Activated CD8-positive, alpha-beta memory T cell treated with anti-CD3 and anti-CD28 coated beads for 48 hours (primary cell): ENCODE data around the gene EEF2K.
"Not testable (repeated sequence)": the region's sequence is repeated elsewhere in the genome, so short reads cannot be mapped to it uniquely, and the experiment has no call there.

ENCODE experiments used
- DNase-seq, 3 experiments: peaks; one replicate each; pipeline ENCODE4 v3.0.0-alpha.2; 2020; ENCODE audit warnings: low read depth in 2 of 3, low spot score in 2 of 3

Gene EEF2K

DNA sequence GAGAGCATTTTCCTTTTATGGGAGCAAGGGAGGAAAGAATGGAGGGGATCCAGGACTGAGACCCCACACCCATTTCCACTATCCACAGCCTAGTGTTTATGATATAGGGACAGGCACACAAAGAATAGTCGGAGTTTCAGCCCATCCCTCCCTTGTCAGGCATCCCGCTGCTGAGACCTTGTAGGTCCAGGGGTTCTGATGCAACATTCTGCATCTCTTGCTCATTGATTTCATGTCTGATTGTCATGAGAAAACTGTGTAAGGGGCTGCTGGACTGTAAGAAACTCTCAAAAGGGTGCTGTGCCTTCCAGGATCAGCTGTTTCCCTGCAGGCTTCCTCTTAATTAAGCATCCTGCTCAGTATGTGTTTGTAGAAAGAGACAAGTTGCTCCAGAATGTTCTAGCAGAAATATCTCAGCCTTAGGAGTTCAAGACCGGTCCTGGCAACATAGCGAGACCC lies 85.8 kb downstream of the EEF2K start:
- DNase-seq, result no peak

DNA sequence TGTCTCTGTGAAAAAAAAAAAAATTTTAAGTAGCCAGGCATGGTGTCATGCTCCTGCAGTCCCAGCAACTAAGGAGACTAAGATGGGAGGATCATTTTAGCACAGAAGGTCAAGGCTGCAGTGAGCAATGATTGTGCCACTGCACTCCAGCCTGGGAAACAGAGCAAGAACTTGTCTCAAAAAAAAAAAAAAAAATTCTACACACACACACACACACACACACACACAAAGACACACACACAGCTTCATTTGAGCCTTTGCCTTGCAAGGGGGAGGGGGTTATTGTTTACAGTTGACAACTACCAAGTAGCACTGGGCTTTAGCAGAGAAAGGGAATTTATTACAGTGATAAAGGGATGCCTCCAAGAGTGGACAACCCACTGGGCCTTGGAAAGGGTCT lies 86.2 kb downstream of the EEF2K start:
- DNase-seq, result no peak

DNA sequence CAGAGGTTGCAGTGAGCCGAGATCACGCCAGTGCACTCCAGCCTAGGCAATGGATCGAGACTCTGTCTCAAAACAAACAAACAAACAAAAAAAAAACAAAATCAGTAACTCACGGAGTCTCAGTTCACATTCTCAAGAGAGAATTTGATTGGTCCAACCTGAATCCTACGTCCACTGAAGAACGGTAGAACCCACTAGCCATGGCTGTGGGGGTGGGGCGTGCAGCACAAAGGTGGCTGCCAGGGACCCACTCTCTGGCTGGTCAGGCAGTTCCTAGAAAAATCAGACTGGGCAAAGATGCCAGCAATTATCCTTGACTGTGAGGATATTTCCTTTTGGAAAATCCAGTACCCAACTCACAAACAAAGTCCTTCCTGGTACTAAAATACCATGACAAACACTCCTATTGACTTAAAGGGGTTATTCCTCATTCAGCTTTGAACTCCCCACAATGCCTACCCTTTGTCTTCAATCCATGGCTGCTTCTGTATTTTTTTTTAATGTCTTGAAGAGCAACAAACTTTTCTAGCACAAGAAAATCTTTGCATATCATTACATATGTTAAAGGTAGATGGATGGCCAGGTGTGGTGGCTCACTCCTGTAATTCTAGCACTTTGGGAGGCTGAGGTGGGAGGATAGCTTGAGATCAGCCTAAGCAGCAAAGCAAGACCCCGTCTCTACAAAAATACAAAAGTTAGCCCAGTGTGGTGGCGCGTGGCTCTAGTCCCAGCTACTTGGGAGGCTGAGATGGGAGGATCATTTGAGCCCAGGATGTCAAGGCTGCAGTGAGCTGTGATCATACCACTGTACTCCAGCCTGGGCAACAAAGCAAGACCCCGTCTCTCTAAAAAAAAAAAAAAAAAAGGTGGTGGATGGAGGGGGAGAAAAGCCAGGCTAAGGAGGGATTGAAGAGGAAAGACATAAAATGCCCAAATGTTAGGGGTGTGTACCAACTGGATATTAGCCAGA lies 87.3 kb downstream of the EEF2K start:
- DNase-seq, result no peak

DNA sequence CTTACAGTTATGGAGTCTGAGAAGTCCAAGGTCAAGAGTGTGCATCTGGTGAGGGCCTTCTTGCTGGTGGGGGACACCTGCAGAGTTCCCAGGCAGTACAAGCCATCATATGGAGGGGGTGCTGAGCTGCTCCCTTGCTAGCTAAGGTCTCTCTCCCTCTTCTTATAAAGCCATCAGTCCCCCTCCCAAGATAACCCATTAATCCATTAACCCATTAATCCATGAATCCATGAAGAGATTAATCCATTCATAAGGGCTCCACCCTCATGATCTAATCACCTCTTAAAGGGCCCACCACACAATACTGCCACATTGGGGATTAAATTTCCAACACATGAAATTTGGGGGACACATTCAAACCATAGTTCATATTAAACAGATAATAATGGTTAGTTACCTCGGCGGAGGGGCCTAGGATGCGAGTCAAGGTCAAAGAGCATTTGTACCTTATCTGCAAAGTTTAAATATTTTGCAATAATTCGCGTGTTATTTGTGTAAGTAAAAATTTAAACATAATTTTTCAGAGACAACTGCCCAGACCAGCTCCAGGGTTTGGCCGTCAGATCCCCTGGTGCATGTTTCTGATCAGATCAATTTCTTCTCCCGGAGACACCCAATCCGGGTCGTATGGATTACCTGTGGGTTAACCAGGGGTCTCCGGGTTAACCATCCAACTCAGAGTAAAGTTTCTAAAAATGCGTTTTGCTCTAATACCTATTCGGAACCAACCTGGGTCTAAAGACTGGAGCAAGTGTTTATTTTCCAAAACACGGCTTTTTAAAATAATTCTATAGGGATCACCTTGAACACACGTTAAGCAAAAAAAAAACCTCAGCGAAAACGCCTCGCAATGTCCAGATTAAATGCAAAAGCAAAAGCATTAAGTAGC lies 90.4 kb downstream of the EEF2K start:
- no peak for DNase-seq

DNA sequence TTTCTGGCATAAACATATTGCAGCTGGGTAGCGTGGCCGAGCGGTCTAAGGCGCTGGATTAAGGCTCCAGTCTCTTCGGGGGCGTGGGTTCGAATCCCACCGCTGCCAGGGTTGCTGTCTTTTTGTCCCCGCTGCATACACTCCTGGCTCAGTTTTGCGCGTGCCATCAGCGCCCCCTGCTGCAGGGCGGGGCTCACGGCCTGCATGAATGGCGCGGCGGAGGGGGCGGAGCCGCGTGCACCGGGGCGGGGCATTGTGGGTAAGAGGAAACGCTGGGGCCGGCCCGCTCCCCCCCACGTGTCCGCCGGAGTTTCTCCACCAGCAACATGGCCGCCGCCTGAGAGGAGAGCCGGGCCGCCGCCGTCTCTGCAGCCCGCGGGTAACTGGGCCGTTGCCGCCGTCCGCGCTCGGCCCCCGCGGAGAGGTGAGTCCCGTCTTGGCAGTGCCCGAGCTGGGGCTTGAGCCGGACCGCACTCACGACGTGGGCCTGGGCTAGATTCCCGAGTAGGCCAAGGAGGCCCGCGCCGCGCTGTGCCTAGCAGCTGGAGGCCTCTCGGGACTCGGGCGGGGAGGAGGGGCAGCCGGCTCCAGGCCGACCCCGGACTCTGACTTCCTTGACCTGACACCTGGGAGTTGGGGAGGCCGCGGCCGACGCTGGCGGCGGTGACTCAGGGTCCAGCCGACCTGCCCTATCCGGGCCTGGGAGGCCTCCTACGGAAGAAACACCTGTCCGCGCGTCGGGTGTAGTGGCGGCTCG lies 91.2 kb downstream of the EEF2K start, which contains the start of gene POLR3E:
Gene POLR3E (plus strand): TSS at position 296 of the 757 bp plus-strand sequence. CDS start 5,560 bp downstream, outside the sequence.
- peak; percentile 100 for DNase-seq

DNA sequence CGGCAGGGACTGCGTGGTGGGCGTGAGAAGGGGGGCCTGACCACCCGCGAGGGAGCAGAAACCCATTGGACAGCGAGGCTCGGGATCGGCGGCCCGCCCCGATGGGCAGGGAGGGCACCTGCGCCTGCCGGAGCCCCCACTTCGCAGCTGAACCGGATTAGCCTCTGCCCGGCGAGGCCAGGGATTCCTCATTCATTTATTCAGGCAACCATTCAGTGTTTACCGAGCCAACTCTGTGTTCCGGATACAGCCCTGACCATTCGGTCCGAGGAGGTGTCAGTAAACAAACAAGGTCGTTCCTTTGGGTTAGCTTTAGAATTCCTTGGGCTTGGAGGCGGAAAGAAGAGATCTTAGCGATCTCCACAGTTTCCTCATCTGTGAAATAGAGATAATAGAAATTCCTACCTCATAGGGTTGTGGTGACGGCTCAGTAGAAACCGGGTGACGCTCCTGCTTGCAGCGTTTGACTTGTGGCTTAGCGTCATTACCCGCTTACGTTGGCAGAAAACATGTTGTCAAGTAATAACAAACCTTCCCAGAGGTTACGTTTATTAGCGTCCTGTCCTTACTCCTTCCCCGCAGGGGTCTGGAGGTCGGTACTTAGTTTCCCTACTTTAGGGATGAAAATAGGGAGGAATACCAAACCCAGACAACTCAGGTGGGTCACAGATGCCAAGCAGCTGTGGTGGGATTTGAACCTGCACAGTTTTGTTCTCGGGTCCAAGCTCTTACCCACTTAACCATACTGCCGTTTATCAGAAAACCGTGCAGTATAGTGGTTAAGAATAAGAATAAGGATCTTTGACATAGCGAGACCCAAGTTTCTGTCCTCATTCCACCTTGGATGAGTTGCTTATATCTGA lies 92.0 kb downstream of the EEF2K start:
- peak; percentile 43 to 69 (median 49) for DNase-seq

DNA sequence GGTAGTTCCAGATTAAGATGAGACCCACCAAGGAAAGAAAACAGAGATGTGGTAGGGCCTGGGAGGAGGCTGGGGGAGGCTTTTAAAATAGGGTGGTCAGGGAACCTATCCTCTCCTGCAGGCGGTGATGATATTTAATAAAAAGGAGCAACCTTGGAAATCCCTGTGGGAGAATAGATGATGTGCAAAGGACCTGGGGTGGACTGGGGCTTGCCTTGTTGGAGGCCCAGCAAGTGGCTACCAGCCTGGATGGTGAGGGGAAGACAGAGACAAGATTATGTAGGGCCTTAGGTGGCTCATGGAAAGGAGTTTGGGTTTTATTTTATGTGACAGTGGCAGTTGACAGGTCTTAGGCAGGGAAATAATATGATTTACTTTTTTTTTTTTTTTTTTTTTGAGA lies 93.0 kb downstream of the EEF2K start:
- DNase-seq, result no peak

DNA sequence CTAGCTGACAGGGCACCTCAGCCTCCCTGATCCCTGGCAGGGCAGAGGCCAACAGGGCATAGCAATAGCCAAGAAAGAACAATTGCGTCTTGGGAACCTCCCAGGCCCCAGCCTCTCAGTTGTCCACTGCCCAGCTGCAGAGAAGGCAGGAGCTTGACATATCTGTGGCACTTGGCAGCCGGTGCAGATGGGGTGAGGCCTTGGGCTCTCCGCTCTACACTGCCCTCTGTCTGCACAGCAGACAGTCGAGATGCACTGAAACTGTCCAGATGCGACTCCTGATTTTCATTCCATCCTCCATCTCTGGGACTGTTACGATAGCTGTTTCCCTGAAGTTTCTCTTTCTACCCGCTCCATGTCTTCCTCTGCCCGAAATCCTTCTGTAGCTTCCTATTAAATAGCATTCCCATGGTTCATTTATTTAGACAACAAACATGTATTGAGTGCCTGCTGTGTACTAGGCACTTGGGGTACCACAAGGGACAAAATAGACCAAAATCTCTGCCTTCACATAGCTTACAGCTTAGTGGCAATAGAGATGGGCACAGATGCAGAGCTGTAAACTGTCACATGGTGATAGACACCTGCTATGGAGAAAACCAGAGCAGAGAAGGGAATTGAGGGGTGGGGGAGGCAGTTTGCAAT lies 94.5 kb downstream of the EEF2K start:
- no peak for DNase-seq

DNA sequence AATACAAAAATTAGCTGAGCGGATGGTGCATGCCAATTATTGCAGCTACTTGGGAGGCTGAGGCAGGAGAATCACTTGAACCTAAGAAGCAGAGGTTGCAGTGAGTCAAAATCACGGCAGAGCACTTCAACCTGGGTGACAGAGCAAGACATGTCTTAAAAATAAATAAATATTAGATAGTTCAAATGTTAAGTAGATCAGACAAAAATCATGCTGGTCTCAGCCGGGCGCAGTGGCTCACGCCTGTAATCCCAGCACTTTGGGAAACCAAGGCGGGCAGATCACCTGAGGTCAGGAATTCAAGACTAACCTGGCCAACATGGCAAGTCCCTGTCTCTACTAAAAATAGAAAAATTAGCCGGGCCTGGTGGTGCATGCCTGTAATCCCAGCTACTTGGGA lies 95.3 kb downstream of the EEF2K start:
- not testable (repeated sequence) for DNase-seq

DNA sequence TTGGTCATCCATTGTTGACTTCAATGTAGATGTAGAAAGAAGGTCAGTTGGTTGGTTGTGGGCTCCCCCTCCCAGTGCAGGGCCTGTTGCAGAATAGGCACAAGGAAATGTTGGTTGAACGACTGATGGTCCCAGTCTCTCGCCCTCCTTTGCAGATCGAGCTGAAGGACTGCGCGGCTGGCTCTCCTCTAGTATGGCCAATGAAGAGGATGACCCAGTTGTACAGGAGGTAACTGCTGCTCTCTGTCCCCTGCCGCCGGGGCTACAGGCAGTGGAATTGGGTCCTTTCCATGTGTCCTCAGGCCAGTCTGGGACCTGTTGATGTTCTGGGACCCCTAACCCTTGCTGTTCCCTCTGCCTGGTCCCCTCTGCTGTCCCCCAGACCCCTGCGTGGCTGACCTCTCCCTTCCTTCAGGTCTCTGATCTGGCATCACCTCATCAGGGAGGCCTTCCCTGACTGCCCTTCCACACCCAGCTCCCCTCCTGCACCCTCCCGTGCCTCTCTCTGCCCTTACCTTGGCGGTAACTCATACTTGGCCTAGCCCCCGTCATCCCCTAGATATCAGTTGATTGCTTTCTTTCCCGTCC lies 96.8 kb downstream of the EEF2K start:
- no peak for DNase-seq

DNA sequence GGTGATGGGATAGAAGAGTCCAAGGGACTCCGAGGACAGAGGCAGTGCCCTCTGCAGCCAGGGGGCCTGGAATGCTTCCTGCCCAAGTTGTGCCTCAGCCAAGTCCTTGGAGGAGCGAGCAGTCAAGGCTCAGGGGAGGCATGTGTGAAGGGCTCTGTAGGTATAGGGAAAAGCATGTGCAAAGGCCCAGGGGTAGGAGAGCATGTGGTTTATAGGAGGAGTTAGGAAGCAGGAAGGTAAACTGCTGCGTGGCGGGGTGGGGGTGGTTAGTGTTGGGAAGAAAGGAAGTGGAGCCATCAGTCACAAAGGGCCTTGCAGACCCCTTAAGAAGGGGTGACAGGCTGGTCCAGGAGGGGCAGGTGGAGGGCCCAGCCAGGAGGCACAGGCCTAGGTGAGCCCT lies 98.3 kb downstream of the EEF2K start:
- DNase-seq, result no peak

DNA sequence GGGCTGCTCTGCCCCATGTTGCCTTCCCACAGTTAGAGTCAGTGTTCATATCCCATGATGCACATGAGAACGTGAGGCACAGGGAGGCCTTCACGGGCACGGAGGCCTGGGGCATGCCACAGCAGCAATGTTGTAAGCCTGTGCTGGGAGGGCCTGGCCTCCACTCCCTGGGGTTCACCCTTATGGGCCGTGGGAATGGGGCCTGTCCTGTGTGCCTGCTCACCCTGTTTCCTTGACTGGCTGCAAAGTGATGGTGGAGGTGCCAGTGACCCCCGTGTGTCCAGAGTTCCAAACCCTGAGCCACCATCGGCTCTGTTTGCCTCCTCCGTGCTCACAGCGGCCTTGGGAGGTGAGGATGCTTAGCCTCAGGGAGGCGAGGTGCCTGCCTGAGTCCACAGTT lies 100.7 kb downstream of the EEF2K start:
- no peak for DNase-seq

DNA sequence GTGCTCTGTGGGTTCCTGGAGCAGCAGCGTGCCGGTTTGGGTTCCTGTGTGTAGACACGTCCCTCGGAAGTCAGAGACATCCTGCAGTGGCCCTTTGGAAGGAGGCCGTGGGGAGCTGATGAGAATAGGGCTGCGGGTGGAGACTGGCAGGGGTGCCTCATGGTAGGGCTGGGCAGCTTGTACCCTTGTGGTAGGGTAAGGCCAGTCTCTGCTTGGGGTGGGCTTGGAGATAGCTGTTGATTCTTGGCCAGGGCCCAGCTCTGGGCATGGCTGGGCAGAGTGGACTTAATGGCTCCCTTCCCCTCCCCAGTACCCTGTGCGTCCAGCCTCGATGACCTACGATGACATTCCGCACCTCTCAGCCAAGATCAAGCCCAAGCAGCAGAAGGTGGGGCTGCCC lies 101.8 kb downstream of the EEF2K start:
- no peak for DNase-seq

DNA sequence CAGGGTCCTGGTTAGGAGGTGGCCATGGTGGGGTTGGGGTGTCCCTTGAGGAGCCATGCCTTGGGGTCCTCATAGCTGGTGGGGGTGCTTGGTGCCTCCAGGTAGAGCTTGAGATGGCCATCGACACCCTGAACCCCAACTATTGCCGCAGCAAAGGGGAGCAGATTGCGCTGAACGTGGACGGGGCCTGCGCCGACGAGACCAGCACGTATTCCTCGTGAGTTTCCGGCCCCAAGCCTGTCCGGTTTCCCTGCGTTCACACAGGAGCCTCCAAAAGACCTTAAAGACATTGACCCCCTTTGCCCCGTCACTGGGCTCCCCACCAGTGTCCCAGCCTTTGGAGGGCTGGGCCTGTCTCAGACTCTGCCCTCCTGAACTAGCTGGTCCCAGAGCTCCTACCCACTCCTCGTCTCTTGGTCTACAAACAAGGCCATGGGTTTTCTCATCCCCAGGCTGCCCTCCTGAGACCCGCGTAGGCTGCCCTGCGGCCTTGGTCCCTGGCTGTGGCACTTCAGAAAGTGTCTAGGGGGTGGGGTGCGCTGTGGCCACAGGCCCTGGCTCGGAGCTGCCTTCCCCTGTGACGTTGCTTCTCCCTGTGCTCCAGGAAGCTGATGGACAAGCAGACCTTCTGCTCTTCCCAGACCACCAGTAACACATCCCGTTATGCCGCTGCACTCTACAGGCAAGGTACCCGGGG lies 102.9 kb downstream of the EEF2K start:
- DNase-seq, result no peak

DNA sequence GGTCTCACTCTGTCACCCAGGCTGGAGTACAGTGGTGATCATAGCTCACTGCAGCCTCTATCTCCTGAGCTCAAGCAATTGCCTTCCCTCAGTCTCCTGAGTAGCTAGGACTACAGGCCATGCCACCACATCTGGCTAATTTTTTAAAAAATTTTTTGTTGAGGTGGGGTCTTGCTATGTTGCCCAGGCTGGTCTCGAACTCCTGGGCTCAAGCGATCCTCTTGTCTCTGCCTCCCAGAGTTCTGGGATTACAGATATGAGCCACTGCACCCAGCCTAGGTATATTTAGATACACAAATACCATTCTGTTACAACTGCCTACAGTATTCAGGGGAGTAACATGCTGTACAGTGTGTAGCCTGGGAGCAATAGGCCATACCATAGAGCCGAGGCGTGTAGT lies 105.4 kb downstream of the EEF2K start:
- no peak for DNase-seq

DNA sequence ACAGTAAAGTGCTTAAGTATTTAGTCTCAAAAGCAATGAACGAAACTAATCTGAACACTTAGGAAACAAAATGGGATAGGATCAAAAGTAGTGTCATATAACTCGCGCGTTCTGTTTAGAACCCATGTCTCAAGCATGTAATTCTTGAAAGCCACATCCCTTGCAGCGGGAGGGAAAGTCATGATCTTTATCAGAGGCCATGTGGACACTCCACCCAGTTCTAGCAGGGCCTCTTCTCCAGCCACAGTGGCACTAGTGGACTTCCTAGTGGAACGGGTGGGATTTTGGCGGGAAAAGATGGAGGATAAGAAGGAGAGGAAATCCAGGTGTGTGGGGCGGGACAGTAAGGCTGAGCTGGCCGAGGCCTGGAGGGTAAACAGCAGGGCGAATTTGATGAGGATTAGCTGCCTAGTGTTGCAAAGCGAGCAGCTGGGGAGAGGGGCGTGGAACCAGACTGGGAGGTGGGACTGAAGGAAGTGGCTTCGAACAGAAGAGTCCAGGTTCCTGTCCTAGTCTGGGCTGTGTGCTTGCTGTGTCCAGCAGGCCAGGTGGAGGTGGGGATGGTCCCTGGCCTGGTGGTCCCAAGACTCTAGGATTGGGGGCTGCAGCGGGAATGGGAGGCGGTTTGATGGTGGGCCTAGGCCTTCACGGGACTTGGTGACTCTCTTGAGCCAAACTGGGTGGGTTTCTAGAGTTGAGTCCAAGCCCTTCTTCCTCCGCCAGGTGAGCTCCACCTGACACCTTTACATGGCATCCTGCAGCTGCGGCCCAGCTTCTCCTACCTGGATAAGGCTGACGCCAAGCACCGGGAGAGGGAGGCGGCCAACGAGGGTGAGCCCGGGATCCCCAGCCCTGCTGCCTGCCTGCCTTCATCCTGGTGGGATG lies 107.1 kb downstream of the EEF2K start:
- DNase-seq, result no peak

DNA sequence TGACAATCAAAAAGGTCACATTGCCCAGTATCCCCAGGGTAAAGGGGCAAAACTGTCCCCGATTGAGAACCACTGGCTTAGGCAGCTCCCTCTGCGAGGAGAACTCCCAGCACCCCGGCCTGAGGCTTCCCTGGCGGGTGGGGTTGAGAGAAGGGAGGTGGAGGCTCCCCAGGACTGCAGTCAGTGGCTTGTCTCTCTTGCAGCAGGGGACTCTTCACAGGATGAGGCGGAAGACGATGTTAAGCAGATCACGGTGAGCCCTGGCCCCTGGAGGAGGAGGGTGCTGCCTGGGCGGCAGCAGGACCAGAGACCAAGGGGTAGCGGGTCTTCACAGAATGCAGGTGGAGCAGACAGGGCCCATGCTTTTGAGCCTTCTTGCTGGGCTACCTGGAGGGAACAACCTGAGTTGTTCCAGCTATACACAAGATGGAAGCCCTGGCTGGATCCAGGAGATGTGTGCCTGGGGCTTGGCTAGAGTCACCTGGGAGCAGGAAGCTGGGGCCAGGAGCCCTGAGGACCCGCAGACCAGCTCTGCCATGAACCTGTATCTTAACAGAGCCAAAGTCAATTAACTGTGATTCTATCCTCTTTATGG lies 107.9 kb downstream of the EEF2K start:
- DNase-seq, result no peak
